Activated CD4-positive, alpha-beta memory T cell treated with anti-CD3 and anti-CD28 coated beads for 36 hours (primary cell): Measurements from ENCODE around the gene CCDC85A. TPM values are rescaled to one million over a fixed set of nuclear protein-coding genes. Genes with fewer than 3 reads are reported as not detected.

ENCODE experiments used
- CTCF ChIA-PET: fragments of 350-600 bp; sonication (Branson Sonifier 250); formaldehyde crosslinking; loops from one replicate; lab custom pipeline; 2021; ENCODE audit warnings: antibody characterized with exemption, inconsistent platforms; lab: Charles Lee
- POLR2A ChIA-PET: fragments of 350-600 bp; sonication (Branson Sonifier 250); formaldehyde crosslinking; loops from one replicate; lab custom pipeline; 2021; ENCODE audit warnings: antibody characterized with exemption; lab: Charles Lee
- DNase-seq: peaks from one replicate; pipeline ENCODE4 v3.0.0-alpha.2; 2020
- H3K27ac Mint-ChIP-seq: one replicate; pipeline ENCODE4 v1.8.0; 2021; ENCODE audit warnings: mixed read lengths
- H3K27me3 Mint-ChIP-seq: one replicate; pipeline ENCODE4 v1.8.0; 2021; ENCODE audit warnings: mixed read lengths
- H3K36me3 Mint-ChIP-seq: one replicate; pipeline ENCODE4 v1.8.0; 2021; ENCODE audit warnings: mixed read lengths
- H3K4me1 Mint-ChIP-seq: one replicate; pipeline ENCODE4 v1.8.0; 2021; ENCODE audit warnings: low read depth, mixed read lengths
- H3K4me3 Mint-ChIP-seq: one replicate; pipeline ENCODE4 v1.8.0; 2021; ENCODE audit warnings: mild to moderate bottlenecking, mixed read lengths
- H3K9me3 Mint-ChIP-seq: one replicate; pipeline ENCODE4 v1.8.0; 2021; ENCODE audit warnings: mixed read lengths
- intact Hi-C: fragments of 100-400 bp; cut with micrococcal nuclease; formaldehyde crosslinking; loops from one replicate; pipeline ENCODE4 v1.15.1; 2023
- total RNA-seq, 2 experiments: library from RNA; stranded (reverse); gene quantifications; one replicate each; pipeline ENCODE4 v1.2.3, GENCODE V29; 2021

Gene CCDC85A
- total RNA-seq, 2 experiments from 2014 or later = not detected

DNA sequence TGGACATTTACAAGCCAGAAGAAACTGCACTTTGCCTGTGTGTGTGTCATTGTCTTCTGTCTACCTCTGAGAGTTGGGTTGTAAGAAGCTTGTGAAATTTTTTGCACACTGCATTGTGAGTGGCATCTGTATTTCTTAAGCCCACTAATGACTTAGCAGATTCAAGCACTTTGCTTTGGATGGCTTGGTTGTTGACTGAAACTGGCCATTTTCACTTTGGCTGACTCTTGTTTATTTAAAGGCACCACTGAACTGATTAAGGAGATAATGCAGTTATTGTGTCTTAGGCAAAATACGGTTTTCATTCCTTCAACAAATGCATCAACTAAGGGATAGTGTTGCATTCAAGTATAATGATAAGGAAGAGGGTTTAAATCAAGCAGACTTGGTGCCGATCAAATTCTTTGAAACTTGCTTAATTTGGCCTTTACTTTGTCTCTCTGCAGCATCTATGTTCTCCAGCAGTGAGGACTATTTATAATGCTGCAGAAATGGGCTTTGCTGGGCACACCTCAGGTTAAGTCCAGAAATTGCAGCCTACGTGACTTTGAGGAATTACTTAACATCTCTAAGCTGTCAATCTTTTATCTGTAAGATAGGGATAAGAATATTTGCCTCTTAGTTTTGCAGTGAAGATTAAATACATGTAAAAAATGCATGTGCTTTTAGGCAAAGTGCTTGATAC lies 142.0 kb downstream of the CCDC85A start:
- ChIA-PET POLR2A (no interaction called here), CTCF (no interaction called here)
- H3K27me3 Mint-ChIP-seq = no peaks in the 10 kb centered on the region
- no peak for DNase-seq
- no peaks in the 10 kb centered on the region for H3K36me3 Mint-ChIP-seq
- intact Hi-C loops = no loop called here
- H3K27ac Mint-ChIP-seq = no peak overlapping the region
- H3K9me3 Mint-ChIP-seq = peaks cover 10% of the 10 kb centered on the region
- H3K4me3 Mint-ChIP-seq = no peak overlapping the region
- no peaks in the 10 kb centered on the region for H3K4me1 Mint-ChIP-seq

DNA sequence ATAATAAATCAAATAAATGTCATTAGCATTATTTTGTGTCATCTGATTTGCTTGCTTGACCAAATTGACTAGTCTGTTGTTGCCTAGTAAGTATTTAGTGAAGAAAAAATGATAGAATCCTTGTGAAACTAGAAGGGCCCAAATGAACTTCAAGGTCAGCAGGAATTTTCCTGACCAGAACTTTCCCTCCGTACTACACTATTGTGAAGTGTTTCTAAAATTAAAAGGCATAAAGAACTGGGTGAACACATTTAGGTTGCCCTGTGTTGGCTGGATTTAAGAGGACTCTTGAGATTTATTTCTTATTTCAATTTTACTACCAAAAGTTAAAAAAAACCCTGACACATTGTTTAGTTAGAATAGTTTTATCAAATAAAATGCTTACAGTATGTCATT lies 142.6 kb downstream of the CCDC85A start:
- intact Hi-C loops = no loop called here
- H3K36me3 Mint-ChIP-seq = no peaks in the 10 kb centered on the region

DNA sequence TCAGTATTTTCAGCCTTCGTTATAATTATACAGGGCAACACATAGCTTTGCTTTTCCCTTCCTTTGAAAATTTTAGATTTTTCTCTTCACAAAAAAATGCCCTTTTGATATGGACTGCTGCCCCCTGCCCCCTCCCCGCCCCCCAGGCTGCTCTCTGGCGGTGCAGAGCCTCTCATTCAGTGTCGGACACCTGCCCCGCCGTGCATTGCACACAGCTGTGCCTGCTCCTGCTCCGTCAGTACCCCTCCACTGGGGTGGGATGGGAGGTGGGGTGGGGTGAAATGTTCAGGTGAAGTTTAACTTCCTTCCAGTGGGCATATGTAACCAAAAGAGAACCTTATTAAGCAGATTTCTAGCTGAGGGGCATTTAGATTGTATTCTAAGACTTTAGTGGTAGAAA lies 148.0 kb downstream of the CCDC85A start:
- H3K4me3 Mint-ChIP-seq = no peak overlapping the region
- ChIA-PET CTCF (no interaction called here), POLR2A (no interaction called here)
- DNase-seq = no peak
- H3K27ac Mint-ChIP-seq = no peak overlapping the region
- H3K9me3 Mint-ChIP-seq = peaks cover under 1% of the 10 kb centered on the region
- no peaks in the 10 kb centered on the region for H3K4me1 Mint-ChIP-seq
- intact Hi-C loops = no loop called here
- H3K36me3 Mint-ChIP-seq = no peaks in the 10 kb centered on the region
- H3K27me3 Mint-ChIP-seq = no peaks in the 10 kb centered on the region

More for the DNA sequence above, 142.6 kb downstream of the CCDC85A start:
- Mint-ChIP-seq H3K27me3 (no peaks in the 10 kb centered on the region), H3K9me3 (peaks cover 8% of the 10 kb centered on the region), H3K4me3 (no peak overlapping the region), H3K4me1 (no peaks in the 10 kb centered on the region), H3K27ac (no peak overlapping the region)
- CTCF ChIA-PET = no interaction called here
- POLR2A ChIA-PET = no interaction called here
- no peak for DNase-seq

DNA sequence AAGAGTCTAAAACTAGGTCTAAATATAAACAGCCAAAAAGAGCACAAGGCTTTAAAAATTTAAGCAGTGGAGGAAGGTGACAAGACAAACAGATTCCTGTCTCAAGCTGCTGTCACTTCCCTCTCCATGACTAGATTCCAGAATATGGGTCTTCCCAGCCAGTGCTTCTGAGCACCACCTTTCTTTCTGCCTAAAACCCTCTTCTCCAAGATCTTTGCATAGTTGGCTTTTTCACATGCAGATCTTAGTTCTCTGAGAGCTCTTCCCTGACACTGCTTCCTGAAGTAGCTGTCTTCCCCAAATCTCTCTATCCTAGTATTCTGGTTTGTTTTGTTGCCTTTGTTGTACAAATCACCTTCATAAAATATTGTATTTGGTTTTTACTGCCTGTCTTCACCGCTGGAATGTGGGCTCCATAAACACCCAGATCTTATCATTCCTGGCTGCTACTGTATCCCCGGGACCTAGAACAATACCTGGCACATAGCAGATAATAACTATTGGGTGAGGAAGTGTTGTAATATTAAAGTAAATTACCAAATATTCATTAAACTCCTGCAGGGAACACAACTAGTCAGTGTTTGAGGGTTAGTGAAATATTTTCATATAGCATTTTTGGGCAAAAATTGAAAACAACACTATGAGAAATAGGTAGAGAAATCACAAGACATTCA lies 150.2 kb downstream of the CCDC85A start:
- POLR2A ChIA-PET = no interaction called here
- H3K9me3 Mint-ChIP-seq = peaks cover 2% of the 10 kb centered on the region
- no peaks in the 10 kb centered on the region for H3K27me3 Mint-ChIP-seq
- no peak overlapping the region for H3K27ac Mint-ChIP-seq
- intact Hi-C loops = no loop called here
- no peak for DNase-seq
- CTCF ChIA-PET = no interaction called here
- no peak overlapping the region for H3K4me3 Mint-ChIP-seq
- no peaks in the 10 kb centered on the region for H3K36me3 Mint-ChIP-seq
- H3K4me1 Mint-ChIP-seq = no peaks in the 10 kb centered on the region

DNA sequence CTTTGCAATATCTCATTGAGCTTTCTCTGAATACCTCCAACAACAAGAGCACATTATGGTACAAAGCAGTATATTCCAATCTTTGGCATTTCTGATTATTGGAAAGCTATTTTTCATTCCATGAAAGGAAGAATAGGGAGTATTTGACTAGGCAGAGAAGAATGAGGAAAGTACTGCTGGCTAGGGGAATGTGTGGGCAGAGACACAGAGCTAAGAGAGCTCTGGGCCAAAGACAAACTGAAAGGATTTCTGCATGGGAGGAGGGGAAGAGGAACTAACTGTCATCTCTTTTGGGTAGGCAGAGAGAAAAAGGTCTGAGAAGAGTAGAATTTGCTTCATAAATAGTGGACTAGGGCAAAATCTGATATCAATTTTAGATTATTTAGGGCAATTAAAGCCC lies 150.8 kb downstream of the CCDC85A start:
- H3K27ac Mint-ChIP-seq = no peak overlapping the region
- DNase-seq = no peak
- H3K27me3 Mint-ChIP-seq = no peaks in the 10 kb centered on the region
- no peaks in the 10 kb centered on the region for H3K36me3 Mint-ChIP-seq
- ChIA-PET CTCF (no interaction called here), POLR2A (no interaction called here)
- peaks cover 2% of the 10 kb centered on the region for H3K9me3 Mint-ChIP-seq
- intact Hi-C loops = no loop called here
- H3K4me3 Mint-ChIP-seq = no peak overlapping the region
- no peaks in the 10 kb centered on the region for H3K4me1 Mint-ChIP-seq

DNA sequence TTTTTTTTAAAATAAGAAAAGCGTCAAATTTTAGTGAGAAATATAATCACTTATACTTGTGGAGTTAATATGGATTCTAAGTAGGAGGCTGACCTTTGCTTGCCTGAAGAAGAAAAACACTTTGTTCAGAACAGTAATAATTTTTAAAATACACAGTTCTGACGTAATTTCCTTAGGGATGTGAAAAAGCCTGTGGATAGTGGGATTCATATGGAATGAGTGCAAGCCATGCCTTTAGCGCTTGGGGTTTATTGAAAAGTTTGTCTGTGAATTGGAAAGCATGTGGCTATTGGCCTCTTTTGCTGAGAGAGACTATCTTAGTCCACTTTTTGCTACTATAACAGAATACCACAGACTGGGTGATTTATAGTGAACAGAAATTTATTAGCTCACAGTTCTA lies 151.3 kb downstream of the CCDC85A start:
- no peaks in the 10 kb centered on the region for H3K36me3 Mint-ChIP-seq
- H3K4me1 Mint-ChIP-seq = no peaks in the 10 kb centered on the region
- H3K27ac Mint-ChIP-seq = no peak overlapping the region
- H3K27me3 Mint-ChIP-seq = no peaks in the 10 kb centered on the region
- intact Hi-C loops = no loop called here
- no peak overlapping the region for H3K4me3 Mint-ChIP-seq
- DNase-seq = no peak
- H3K9me3 Mint-ChIP-seq = peaks cover 2% of the 10 kb centered on the region
- ChIA-PET CTCF (no interaction called here), POLR2A (no interaction called here)

DNA sequence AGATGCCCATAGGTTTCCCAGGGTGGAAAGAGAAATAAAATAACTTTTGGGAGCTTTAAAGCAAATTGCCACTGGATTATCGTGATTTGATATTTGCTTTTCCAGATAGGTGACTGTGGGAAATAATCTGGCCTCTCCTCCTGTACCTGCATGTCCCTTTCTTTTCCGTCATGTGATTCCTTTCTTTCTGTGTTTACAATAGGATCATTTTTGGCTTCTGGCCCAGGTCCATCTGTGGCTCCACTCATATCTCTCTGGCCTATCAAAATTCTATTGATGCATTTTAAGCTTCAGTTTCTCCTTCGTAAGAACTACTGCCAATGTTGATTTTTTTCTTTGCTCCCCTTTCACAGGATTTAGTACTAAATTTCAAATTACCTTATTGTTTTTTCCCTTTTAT lies 153.6 kb downstream of the CCDC85A start:
- CTCF ChIA-PET = no interaction called here
- Mint-ChIP-seq H3K27me3 (no peaks in the 10 kb centered on the region), H3K4me3 (no peak overlapping the region), H3K4me1 (no peaks in the 10 kb centered on the region), H3K9me3 (peaks cover 2% of the 10 kb centered on the region), H3K27ac (no peak overlapping the region), H3K36me3 (no peaks in the 10 kb centered on the region)
- POLR2A ChIA-PET = no interaction called here
- no peak for DNase-seq
- intact Hi-C loops = no loop called here

DNA sequence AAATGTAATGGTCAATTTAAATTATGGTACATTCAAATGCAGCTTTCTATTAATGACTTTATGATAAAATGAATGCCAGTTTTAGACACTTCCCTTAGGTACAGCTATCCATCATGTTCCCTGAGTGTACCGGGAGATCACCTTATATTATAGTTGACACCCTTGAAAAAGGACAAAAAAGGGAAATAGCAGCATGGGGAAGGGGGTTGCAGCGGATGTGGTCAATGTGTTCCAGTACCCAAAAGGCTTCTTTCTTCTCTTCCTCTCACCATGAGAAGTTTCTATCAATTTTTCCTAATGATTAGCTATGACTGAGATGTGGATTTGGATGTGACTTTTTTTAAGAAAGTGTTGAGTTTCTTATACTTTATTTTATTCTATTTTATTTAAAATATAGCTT lies 154.4 kb downstream of the CCDC85A start:
- Mint-ChIP-seq H3K4me3 (no peak overlapping the region), H3K4me1 (no peaks in the 10 kb centered on the region), H3K27me3 (no peaks in the 10 kb centered on the region), H3K9me3 (peaks cover 2% of the 10 kb centered on the region), H3K36me3 (no peaks in the 10 kb centered on the region), H3K27ac (no peak overlapping the region)
- no peak for DNase-seq
- POLR2A ChIA-PET = no interaction called here
- intact Hi-C loops = no loop called here
- CTCF ChIA-PET = no interaction called here

DNA sequence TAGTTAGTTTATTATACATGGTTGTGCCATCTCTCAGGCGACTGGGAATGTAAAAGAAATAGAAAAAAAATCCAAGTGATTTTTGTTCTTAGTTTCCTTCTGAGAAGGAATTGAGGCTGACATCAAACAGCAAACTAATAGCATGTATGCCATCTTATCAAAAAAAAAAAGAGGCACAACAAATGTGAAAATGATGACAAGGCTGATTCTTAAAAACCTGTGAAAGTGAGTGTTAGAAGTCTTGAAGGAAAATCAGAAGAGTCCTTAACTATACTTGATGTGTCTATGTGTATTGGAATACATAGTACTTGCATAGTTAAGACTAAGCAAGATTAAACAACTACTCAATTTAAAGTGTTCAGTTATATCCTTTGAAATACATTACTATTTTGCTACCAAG lies 161.0 kb downstream of the CCDC85A start:
- H3K27me3 Mint-ChIP-seq = no peaks in the 10 kb centered on the region
- no peak overlapping the region for H3K4me3 Mint-ChIP-seq
- H3K27ac Mint-ChIP-seq = no peak overlapping the region
- POLR2A ChIA-PET = no interaction called here
- H3K9me3 Mint-ChIP-seq = no peaks in the 10 kb centered on the region
- CTCF ChIA-PET = no interaction called here
- no peak for DNase-seq
- no peaks in the 10 kb centered on the region for H3K36me3 Mint-ChIP-seq
- intact Hi-C loops = no loop called here
- H3K4me1 Mint-ChIP-seq = no peaks in the 10 kb centered on the region

DNA sequence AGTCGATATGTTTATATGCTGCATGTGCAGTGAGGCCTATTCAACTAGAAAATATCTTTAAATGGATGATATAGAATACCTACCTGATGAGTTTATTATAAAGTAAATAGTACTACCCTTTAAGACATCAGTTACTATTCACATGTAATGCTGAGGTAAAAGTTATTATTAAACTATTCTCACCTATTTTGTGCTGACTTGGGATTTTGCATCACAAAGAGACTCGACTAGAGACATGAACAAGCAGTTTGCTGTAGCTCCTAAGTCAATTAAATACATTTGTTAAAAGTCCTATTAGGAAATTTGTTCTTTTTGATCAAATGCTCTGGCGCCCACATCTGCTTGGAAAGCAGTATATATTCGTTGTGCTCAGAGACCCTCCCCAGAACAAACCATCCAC lies 164.1 kb downstream of the CCDC85A start:
- POLR2A ChIA-PET = no interaction called here
- DNase-seq = no peak
- no peak overlapping the region for H3K4me3 Mint-ChIP-seq

DNA sequence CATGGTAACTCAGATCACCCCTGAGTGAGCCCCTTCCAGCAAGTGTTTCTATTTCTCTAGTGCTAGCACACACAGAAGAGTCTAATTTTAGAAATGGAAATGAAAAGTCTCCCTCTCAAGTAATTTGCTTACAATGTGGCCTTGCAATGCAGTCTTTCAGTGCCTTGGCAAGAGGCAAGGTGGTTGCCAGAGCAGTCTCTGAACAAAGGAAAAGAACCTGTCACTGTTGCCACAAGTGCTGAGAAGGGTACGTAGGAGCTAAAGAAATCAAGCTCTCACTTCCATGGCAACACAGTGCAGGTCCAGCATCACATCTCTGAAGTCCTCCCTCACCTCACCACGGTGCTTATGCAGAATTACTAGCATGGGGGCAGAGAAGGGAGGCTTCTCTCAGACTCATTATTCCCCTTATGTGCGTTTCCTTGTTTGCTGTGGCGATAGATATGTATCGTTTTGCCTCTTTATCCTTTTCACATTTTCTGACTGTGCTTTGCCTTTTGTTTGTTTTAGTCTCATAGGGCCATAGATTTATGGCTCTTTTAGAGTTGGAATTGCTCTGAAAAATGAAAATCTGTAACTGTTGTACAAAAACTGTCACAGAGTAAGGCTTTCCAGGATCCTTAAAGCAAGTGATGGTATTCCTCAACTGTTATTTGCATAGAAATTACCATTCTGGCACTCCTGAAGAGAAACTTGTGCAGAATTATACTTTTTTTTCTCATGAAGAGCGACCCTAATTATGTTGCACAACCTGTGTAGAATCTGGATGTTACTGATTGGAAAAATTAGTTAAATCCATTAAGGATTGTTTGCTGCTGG lies 164.8 kb downstream of the CCDC85A start:
- no peaks in the 10 kb centered on the region for H3K9me3 Mint-ChIP-seq
- no peak for DNase-seq
- H3K36me3 Mint-ChIP-seq = no peaks in the 10 kb centered on the region
- POLR2A ChIA-PET = no interaction called here
- CTCF ChIA-PET = no interaction called here
- H3K4me3 Mint-ChIP-seq = no peak overlapping the region
- intact Hi-C loops = no loop called here
- no peaks in the 10 kb centered on the region for H3K27me3 Mint-ChIP-seq
- no peaks in the 10 kb centered on the region for H3K4me1 Mint-ChIP-seq
- no peak overlapping the region for H3K27ac Mint-ChIP-seq

More for the DNA sequence above, 164.1 kb downstream of the CCDC85A start:
- no peaks in the 10 kb centered on the region for H3K9me3 Mint-ChIP-seq
- CTCF ChIA-PET = no interaction called here
- H3K4me1 Mint-ChIP-seq = no peaks in the 10 kb centered on the region
- H3K36me3 Mint-ChIP-seq = no peaks in the 10 kb centered on the region
- no peak overlapping the region for H3K27ac Mint-ChIP-seq
- intact Hi-C loops = no loop called here
- no peaks in the 10 kb centered on the region for H3K27me3 Mint-ChIP-seq

DNA sequence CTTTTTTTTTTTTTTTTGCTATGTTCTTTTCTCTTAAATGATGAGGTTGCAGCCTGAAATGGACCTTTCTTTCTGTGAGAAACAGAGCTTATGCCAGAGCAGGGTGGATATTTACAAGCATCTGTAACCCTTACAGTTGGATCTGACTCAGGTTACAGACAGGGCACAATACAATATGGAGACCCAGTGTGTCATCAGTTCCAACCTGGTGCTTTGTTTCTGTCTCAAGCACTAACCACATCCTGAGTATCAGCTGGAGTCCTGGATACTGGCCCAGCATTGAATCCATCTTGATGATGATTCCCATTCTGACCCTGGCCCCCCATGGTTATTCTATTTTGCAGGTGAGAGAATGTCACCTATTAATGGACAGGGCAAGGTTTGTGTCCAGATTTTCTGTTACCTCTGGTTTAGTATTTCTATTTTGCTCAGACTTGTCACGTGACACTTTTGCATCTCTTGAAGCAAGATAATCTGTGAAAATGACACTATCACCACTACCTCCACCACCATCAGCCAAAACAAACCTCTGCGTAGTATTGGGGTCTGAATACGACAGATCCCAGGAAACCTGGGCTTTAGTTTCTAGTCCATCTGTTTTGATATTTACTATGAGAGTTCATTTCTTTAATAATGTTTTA lies 174.0 kb downstream of the CCDC85A start:
- H3K4me1 Mint-ChIP-seq = no peaks in the 10 kb centered on the region
- H3K36me3 Mint-ChIP-seq = no peaks in the 10 kb centered on the region
- intact Hi-C loops = no loop called here
- CTCF ChIA-PET = no interaction called here
- DNase-seq = no peak
- no peak overlapping the region for H3K27ac Mint-ChIP-seq
- no peaks in the 10 kb centered on the region for H3K27me3 Mint-ChIP-seq
- POLR2A ChIA-PET = no interaction called here
- no peak overlapping the region for H3K4me3 Mint-ChIP-seq
- peaks cover 8% of the 10 kb centered on the region for H3K9me3 Mint-ChIP-seq
